HG03045 (cell line): ENCODE results near the gene GZF1.
A peak's percentile ranks its signal among the peaks of the same experiment; 100 is the strongest.

Source experiments
- ATAC-seq: cut with Tn5 transposase; IDR thresholded peaks from one replicate; pipeline ENCODE4 v1.9.1; 2021; ENCODE audit warnings: mild to moderate bottlenecking, moderate library complexity; ENCODE audit not compliant: unreplicated experiment

Gene GZF1

DNA sequence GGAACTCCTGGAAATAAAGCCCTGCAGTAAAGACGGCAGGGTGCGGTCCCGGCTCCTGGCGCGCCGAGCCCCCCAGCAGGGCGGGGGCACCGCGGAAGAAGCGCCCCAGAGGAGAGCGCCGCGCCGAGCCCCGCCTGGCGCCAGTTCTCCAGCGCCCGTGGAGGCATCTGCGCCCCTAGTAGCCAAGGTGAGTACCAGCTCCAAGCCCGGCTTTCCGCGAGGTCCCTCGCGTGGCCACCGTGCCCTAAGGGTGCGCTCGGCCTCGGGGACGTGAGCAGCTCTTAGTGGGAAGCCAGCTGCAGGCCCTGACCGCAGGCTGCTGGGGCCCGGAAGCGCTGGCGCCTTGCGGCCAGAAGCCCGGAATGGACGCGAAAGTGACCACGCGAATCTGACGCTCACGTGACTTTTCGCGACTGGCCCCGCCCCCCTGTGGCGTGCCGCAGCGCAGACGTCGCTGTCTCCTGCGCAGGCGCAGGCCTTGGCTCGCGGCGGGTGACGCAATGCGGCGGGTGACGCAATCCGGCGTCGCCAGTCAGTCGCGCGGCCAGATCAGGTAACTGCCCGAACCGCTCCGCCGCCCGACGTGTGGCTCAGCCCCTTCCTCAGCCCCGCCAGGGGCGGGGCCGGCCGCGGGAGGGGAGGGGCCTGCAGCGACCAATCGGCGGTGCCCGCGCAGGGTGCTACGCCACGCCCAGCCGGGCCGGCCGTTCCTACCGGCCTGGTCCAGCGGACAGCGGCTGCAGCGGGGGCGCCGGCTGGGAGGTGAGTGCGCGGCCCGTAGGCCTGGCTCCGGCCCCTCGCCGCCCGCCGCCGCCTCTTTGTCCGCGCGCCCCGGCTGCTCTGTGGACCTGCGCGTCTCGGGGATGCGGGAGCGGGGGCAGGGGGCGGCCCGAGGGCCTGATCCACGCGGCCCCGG is at the start of gene GZF1:
Gene GZF1 (plus strand): TSS at position 707 of the 916 bp plus-strand sequence. CDS start 2,202 bp downstream, outside the sequence.
- ATAC-seq: peak; percentile 73

DNA sequence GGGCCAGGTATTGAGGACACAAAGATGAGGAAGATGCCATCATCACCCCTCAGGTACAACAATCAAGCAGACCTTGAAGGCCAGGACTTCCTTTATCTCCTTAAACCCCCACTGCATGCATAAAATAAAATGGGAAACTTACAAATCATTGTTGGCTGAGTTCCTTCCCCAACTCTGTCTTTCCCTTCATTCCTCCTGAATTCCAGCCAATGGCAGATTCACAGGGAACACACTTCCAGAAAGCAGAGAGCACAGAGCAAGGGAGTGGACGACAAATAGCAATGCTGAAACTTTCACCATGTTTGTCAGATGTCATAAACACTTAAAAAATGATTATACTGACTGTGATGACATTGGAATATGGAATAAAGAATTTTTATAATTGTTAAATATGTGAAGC is 48.7 kb upstream of the GZF1 start:
- ATAC-seq: no peak

DNA sequence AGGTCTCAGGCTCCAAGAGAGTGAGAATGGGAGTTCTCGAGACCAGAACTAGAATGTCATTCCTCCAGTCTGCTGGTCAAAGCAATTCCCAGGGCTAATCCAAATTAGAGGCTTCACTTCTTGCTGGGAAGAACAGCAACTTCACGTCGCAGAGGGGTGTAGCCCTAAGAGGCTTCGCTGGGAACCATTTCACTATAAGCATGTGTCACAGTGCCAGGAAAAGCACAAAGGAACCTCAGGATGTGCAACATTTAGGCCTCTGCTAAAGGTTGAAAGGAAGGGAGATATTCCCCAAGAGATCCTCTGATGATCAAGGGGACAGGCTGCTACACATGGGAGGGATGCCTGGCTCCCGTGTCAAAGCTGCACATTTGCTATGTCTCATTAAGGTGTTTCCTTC is 47.3 kb upstream of the GZF1 start:
- no peak for ATAC-seq

DNA sequence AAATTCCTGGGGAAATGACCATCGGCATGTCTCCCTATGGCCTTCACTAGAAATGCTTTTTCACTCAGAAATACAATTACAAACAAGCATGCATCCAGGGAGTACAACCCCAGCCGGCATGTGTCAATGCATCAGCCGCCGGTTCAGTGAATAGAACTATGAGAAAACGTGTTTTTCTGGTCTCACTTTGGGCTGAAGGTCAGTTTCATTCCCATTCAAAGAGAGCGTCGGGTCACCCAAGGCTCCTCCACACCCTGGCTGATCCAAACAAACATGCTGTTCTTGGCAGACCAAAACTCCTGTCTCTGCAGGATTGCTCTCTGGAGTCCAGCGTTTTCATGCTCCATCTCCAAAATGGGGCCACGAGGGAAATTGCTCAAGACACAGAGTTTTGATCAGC is 46.9 kb upstream of the GZF1 start:
- no peak for ATAC-seq

DNA sequence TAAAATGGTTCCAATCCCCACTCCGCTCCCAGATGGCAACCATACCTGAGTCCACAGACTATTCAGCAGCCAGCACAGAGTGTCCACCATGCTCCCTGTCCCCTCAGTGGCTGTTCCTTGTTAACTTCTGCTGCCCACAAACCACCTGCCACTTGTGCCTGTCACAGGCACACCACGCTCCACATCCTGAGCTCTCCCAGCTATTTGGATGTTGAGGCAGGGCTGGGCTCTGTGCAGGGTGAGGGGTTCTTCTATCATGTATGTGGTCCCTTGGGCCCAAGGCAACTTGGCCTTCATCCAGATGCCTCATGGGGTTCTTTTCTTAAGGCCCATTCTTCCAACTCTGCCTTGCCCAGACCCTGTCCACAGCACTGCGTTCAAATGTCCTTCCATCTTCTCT is 45.4 kb upstream of the GZF1 start:
- no peak for ATAC-seq

DNA sequence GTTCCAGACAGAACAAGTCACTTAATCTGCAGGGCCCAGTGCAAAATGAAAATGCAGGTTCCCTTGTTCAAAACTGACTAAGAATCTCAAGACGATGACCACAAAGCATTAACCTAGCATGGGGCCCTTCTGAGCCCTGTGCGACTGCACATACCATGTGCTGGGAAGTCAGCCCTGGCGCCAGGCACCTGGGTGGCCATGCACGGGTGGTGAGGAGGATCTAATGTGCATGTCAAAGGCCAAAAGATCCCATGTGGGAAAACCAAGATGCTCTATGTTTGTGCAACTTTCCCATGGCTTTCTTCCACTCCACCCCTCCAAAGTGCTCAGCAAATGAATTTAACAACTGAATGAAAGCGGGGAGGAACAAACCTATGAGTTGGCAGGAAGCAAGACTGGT is 44.9 kb upstream of the GZF1 start:
- ATAC-seq: no peak

DNA sequence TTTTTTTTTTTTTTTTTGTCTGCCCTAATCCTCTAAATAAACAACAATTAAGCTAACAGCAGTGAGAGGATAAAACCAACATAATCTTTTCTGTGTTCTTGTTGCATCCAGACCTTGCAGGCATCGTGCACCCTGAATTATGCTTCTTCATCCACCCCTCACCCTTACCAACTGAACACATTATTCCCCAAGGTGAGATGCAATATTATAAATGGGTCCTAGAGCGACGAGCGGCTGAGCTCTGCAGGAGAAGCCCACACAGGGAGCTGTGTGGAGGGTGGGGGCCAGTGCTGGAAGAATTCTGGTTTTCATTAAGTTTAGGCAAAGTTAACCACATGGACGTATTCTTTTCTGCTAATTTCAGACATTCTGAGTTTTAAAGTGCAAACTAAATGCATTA is 43.6 kb upstream of the GZF1 start:
- ATAC-seq: no peak

DNA sequence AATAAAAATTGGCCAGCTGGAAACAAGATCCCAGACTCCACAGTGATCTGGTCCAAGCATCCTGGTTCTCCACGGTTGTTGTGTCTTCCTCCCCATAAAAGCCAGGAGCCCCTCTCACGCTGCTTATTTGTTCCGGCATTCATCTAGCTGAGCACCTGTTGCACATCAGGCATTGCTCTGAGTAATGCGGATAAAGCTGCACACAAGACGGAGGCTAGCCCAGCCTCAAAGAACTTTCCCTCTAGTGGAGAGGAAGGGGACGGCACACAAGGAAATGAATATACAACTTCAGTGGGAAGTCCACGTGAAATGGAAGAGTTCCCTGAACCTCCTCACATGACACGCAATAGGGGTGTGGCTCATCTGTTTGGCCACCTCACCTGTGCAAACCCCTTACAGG is 41.7 kb upstream of the GZF1 start:
- no peak for ATAC-seq

DNA sequence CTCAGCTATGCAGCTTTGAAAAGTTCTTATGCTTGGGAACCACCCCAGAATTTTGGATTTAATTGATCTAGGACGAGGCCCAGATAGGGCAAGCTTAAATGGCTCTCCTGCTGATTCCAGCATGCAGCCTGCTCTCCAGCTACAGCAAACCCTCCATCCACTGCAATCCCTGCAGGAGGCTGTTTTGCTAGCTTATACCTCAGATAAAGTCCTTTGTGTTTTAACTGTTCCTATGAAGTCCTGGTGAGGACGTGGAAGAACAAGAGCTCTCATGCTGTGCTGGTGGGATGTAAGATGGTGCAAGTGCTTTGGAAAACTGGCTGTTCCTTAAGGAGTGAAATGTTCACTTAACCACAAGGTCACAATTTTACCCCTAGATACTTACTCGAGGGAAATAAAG is 36.9 kb upstream of the GZF1 start:
- ATAC-seq: no peak

DNA sequence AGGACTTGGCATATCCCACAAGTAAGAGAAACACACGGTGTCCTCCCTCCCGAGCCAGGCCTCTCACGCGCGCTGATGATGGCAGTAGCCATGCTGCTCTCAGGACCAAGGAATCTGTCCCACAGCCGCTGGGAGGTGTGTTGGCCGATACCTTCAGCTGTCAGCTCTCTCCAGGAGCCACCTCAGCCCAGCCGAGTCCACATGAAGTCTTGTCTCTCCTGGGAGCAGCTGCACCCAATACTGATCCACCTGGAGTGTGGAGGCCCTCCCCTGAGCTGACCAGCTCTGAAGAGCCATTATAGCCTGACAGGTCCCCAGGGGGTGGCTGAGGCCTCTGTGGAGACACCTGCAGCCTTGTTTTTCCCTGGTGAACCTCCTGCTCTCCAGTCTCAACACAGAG is 35.2 kb upstream of the GZF1 start:
- no peak for ATAC-seq

DNA sequence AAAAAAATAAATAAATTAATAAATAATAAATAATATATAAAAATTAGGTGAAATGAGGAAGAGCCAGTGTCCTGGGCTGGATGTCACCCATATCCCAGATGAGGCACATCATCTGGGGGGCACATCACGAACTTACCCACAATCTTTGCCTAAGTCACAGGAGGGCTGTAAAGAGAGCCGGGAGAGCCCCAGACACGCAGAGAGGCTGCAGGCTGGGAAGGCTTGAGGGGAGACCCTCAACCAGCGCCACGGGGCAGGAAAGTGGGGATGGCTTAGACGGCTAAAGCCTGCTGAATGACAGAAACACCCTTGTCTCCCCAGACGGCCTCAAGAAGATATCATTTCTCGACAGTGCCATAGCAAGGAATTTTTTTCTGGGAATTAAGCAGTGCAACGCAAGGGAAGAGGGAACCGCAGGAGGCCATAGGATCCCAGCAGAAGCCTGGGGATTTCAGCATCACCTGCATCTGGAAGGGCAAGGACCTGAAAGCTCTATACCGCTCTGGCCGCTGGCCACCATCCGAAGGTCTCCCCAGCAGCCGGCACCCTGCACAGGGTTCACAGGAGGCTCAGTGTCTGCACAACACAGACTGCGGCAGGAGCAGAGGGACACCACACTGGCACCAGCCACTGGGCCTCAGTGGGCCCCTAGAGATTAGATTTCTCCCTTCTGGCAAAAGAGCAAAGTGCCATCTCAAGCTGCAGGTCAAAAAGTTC is 34.2 kb upstream of the GZF1 start:
- ATAC-seq: no peak

DNA sequence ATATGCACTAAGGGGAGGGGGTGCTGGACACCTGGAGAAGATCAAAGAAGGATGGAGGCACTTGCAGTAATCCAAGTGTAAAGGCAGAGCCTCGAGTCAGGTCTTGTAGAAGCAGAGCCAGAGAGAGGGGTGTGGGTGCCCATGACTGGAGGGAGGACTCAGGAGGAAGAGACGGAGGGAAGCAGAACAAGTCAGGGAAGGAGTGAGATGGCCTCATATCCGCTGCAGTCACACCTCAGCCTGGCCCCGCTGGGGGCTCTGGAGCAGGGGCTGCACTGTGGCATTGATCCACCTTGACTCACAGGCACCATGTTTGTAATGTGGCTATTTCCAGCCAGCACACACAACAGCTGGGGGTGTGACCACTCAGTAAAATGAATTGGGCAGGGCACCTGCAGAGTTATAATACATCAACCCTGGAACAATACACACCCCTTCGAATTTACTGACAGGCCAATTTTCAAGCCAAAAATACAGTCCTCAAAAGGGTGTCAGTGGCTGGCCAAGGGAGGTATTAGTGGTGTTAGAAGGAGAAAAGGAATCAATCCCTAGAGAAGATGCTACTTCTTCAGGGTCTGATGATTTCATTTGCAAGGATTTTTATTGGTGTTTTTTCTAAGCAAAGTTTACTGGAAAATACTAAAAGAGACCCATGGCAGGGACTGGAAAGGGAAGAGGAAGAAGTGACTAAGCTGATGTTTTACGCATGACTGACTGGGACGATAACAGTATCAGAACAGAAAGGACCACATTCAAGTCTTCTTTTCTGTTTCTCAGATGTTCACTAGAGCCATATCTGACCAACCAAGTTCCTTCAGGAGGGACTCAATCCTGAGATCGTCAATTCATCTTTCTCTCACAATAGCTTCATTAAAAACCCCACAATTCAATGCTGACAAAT is 30.3 kb upstream of the GZF1 start:
- no peak for ATAC-seq

DNA sequence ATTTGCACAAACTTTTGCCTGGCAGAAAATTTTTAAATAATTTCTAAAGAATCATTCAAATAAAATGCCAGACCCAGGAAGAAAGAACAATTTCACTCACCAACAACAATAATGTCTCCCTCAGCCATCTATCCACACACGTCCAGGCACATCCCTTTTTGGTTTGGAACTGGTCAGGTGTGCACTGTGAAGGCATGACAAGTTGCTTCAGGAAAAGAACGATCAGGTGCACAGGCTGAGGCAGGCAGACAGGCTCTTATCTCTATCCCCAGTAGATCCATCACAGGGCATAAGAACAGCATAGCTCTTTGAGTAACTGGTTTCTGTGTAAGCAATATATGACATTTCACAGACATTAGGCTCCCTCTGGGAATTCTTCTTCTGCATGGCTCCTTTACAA is 29.5 kb upstream of the GZF1 start:
- no peak for ATAC-seq

DNA sequence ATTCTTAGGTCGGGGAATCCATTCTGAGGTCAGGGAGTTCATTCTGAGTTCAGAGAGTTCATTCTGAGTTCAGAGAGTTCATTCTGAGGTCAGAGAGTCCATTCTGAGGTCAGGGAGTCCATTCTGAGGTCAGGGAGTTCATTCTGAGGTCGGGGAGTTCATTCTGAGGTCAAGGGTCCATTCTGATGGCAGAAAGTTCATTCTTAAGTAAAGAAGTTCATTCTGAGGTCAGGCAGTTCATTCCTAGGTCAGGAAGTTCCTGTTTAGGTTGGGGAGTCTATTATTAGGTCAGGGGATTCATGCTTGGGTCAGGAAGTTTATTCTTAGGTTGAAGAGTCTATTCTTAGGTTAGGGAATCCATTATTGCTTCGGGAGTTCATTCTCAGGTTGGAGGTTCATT is 27.9 kb upstream of the GZF1 start:
- ATAC-seq: no peak

DNA sequence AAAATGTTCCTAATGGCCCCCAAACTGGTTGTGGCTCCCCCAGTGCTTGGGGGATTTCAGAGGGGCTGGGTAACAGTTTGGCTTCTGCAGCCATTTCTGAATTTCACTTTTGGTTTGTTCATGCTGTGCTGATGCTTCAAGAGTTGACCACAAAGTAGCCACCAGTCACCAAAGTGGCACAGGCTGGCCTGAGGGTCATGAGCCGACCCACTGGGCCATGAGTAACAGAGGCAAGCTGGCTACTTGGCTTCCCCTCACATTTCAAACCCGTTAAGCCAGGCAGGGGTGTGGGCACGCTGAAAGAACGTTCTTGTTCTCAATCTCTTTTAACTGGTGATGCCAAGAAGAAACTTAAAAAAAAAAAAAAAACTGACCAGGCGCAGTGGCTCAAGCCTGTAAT is 26.5 kb upstream of the GZF1 start:
- no peak for ATAC-seq

DNA sequence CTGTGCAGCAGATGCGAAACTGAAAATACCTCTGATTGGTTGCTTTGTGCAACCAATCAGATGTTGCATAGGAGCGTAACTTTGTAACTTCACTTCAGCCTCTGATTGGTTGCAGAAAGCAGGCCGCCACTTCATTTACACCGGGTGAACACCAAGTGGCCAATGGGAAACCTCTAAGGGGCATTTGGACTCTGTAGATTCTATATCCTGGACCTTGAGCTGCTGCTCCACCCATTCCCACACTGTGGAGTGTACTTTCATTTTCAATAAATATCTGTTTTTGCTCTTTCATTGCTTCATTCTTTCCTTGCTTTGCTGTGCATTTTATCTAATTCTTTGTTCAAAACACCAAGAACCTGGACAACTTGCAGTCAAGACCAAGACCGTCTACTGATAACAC is 25.5 kb upstream of the GZF1 start:
- ATAC-seq: no peak

DNA sequence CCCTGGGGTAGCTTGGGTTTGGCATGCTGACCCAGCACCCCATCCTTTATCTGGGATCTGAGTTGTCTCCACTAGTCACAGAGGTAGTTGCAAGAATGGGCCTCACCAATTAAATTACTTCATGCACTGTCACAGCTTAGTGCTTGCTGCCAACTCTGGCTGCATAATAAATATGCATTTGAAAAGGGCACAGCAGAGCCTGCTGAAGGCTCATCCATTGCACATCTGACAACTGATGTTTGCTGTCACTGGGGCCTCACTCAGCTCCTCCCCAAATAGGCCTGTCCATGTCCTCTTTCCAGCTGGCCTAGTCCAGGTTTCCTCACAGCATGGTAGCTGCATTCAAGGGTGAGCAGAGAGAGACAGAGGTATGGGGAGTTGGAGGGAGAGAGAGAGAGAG is 24.7 kb upstream of the GZF1 start:
- ATAC-seq: no peak

DNA sequence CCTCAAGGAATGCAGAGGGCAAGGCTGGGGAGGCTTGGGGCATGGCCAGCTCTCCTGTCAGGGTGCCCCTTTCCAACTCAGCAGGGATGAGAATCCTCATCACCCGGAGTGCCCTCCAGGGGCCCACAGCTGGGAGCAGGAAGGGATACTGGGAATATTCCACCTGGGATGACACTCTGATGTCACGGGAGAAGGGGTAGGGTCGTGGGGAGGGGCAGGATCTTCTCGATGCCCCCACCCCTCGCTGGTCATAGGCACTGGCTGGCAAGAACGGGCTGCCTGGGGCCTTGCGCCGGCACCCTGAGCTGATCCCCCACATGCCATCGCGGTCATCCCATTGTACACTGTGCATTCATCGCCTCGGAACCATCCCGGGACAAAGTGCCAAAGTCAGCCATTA is 22.0 kb upstream of the GZF1 start:
- ATAC-seq: no peak

DNA sequence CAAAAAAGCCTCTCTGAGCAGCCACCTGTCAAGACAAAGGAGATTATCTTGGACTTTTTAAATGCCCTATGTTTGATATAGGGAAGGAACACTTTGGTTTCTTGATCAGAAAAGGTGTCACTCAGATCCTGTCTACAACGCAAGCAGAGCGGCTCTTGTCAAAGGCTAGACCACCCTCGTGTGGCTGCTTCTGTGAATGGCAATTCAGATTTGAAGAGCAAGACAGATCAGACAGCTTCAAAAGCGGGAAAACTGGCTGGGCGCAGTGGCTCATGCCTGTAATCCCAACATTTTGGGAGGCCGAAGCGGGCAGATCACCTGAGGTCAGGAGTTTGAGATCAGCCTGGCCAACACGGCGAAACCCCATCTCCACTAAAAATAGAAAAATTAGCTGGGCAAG is 21.5 kb upstream of the GZF1 start:
- ATAC-seq: no peak

DNA sequence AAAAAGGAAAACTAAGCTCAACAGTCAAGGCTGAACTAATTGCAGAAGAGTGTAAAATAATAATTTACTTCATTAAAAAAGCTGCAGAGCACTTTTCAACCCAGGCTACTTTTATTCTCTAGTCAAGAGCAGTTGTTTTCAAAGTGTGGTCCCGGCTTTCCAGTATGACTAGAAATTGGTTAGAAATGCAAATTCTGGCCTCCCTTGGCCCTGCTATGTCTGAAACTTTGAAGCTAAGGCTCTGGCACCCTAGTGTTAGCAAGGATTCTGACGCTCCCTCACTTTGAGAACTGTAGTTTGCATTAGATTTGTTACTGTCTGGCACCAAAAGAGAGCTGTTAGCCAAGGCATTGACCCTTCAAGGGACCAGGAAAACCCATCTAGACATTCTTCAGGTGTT is 20.9 kb upstream of the GZF1 start:
- peak; percentile 64 for ATAC-seq

DNA sequence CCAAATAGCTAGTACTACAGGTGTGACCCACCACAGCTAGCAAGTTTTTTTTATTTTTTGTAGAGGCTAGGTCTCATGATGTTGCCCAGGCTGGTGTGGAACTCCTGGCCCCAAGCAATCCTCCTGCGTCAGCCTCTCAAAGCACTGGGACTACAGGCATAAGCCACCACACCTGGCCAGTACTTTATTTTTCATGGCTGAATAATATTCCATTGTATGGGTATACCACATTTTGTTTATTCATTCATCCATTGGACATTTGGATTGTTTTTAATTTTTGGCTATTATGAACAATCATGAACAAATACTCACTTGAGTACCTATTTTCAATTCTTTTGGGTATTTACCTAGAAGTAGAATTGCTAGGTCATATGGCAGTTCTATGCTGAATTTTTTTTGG is 18.4 kb upstream of the GZF1 start:
- no peak for ATAC-seq
